Amniotic stem cell (primary cell): Measurements from ENCODE around the gene UFM1.
"Not testable (repeated sequence)": the region's sequence is repeated elsewhere in the genome, so short reads cannot be mapped to it uniquely, and the experiment has no call there.

Source experiments
- DNase-seq: peaks from one replicate; lab custom pipeline; 2025; lab: John Stamatoyannopoulos, UW

Gene UFM1

GRCh38 chr13:38365661-38366060, 16.0 kb downstream of the UFM1 start:
- DNase-seq, result no peak

GRCh38 chr13:38366954-38367645, 17.4 kb downstream of the UFM1 start:
- no peak for DNase-seq

GRCh38 chr13:38369058-38369457, 19.4 kb downstream of the UFM1 start:
- DNase-seq, result no peak

GRCh38 chr13:38370096-38370495, 20.4 kb downstream of the UFM1 start:
- not testable (repeated sequence) for DNase-seq

- no peak for DNase-seq
Measured at GRCh38 chr13:38372820-38373383, 23.3 kb downstream of the UFM1 start.

GRCh38 chr13:38376546-38376945, 26.9 kb downstream of the UFM1 start:
- DNase-seq, result no peak

- DNase-seq, result no peak
Measured at GRCh38 chr13:38381890-38382289, 32.2 kb downstream of the UFM1 start.

GRCh38 chr13:38382946-38383345, 33.3 kb downstream of the UFM1 start:
- DNase-seq, result no peak

GRCh38 chr13:38384171-38384570, 34.5 kb downstream of the UFM1 start:
- DNase-seq, result no peak

- no peak for DNase-seq
Measured at GRCh38 chr13:38385153-38385891, 35.7 kb downstream of the UFM1 start.

- no peak for DNase-seq
Measured at GRCh38 chr13:38386421-38386820, 36.8 kb downstream of the UFM1 start.

GRCh38 chr13:38391341-38391740, 41.7 kb downstream of the UFM1 start:
- DNase-seq, result no peak

GRCh38 chr13:38394777-38395496, 45.3 kb downstream of the UFM1 start:
- no peak for DNase-seq

- no peak for DNase-seq
Measured at GRCh38 chr13:38395497-38395788, 45.8 kb downstream of the UFM1 start.

GRCh38 chr13:38398711-38399493, 49.3 kb downstream of the UFM1 start:
- peak; percentile 34 for DNase-seq

GRCh38 chr13:38399535-38399934, 49.9 kb downstream of the UFM1 start:
- DNase-seq, result no peak

- no peak for DNase-seq
Measured at GRCh38 chr13:38401276-38401675, 51.6 kb downstream of the UFM1 start.

GRCh38 chr13:38405216-38405615, 55.6 kb downstream of the UFM1 start:
- no peak for DNase-seq

- DNase-seq, result no peak
Measured at GRCh38 chr13:38409771-38410170, 60.1 kb downstream of the UFM1 start.

GRCh38 chr13:38412266-38412665, 62.6 kb downstream of the UFM1 start:
- no peak for DNase-seq
